Keratinocyte (primary cell): Measurements from ENCODE around the gene ACTR3.

Experiments used
- CTCF ChIP-seq, 3 experiments: IDR thresholded peaks in 1 of 3; conservative IDR thresholded peaks in 1 of 3; optimal IDR thresholded peaks in 1 of 3; 2 replicates in 2 of 3; 3 replicates in 1 of 3; pipeline versions ENCODE3 to v1.5.1; 2011; ENCODE audit warnings: low read length in 3 of 3, mild to moderate bottlenecking in 3 of 3, moderate library complexity in 2 of 3, control low read depth in 1 of 3, inconsistent platforms in 1 of 3; ENCODE audit not compliant: insufficient read depth in 2 of 3; ENCODE audit errors: extremely low read depth in 1 of 3
- EZH2 ChIP-seq: IDR thresholded peaks from one replicate; pipeline ENCODE4 v1.6.1; 2012; ENCODE audit warnings: inconsistent platforms, mild to moderate bottlenecking, low read length, moderate library complexity

DNA sequence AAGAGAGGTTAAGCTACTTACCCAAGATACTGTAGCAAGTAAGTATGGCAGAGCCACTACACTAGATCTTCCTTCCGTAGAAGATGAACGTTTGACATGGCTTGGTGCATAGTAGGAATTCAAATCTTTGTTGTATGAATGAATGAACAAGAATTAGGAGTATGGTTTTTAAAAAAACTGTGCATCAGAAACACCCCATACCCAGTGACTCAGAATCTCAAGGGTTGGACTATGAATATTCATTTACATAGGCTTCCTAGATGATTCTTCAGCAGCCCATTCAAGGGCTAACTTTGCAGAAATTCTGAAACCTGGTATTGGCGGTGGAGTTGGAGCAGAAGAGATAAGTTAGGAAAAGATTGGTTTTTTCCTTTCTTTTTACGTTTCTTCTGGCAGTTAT is 5.4 kb downstream of the ACTR3 start:
- TF ChIP-seq CTCF (optimal IDR thresholded peaks at IDR 0.05 in 1 of 3, IDR thresholded peaks at IDR 0.05 in 1 of 3, conservative IDR thresholded peaks at IDR 0.05 in 1 of 3; ENCODE audit: extremely low read depth in 1 of 3, insufficient read depth in 2 of 3, low read length in 3 of 3) = no peak
- TF ChIP-seq EZH2 = no peak
